ENCODE results near the gene DUS1L. TPM values are rescaled to one million over a fixed set of nuclear protein-coding genes. Genes with fewer than 3 reads are reported as not detected.

DUS1L gene
- total RNA-seq, 1 experiment from 2014 or later = 176 TPM

- ChIA-PET CTCF (no interaction called here), RAD21 (ENCODE audit: low non-redundant PET in 1 of 2, low total read pairs in 2 of 2, uncharacterized antibody in 2 of 2, unreplicated experiment in 2 of 2) (no interaction called here), POLR2A (no interaction called here)
- ATAC-seq (no peak), DNase-seq (ENCODE audit: low read depth, low spot score) (no peak)
- H3K27me3 ChIP-seq (ENCODE audit: insufficient read depth, low read length) = no peaks in the 10 kb centered on the region
- no peaks in the 10 kb centered on the region for H4K20me1 ChIP-seq (ENCODE audit: insufficient read depth)
- H3K79me2 ChIP-seq (ENCODE audit: insufficient read depth, low read length) = peaks cover 13% of the 10 kb centered on the region; the same call in 1 of the 2 replicates
- intact Hi-C loops (cut with micrococcal nuclease) = no loop called here
- no peak for TF ChIP-seq ZBTB33 (IDR thresholded peaks at IDR 0.05; ENCODE audit: extremely low read depth, insufficient replicate concordance, low read length)
- no peak for TF ChIP-seq ATF3 (IDR thresholded peaks at IDR 0.05)
- TF ChIP-seq ZFX (IDR thresholded peaks at IDR 0.05) = no peak
- no peak for TF ChIP-seq SIN3A (IDR thresholded peaks at IDR 0.05; ENCODE audit: low read depth)
- no peak for TF ChIP-seq TCF7L2 (IDR thresholded peaks at IDR 0.05; ENCODE audit: borderline replicate concordance, extremely low read depth, insufficient read depth, insufficient read length)
- TF ChIP-seq CEBPB (IDR thresholded peaks at IDR 0.05; ENCODE audit: low read depth) = no peak
- TF ChIP-seq CBX3 (IDR thresholded peaks at IDR 0.05; ENCODE audit: low read depth) = no peak
- no peak for TF ChIP-seq RAD21 (IDR thresholded peaks at IDR 0.05; ENCODE audit: low read depth)
- TF ChIP-seq MAX (IDR thresholded peaks at IDR 0.05) = no peak
- TF ChIP-seq ELF1 (IDR thresholded peaks at IDR 0.05; ENCODE audit: borderline replicate concordance, low read depth) = no peak
- no peak for TF ChIP-seq CTCF (IDR thresholded peaks at IDR 0.05 in 2 of 3, conservative IDR thresholded peaks at IDR 0.05 in 1 of 3; ENCODE audit: borderline replicate concordance in 1 of 3, insufficient read depth in 1 of 3, low read depth in 2 of 3, low read length in 2 of 3)
- TF ChIP-seq YY1 (IDR thresholded peaks at IDR 0.05; ENCODE audit: extremely low read depth, insufficient replicate concordance, low read depth, low read length) = no peak
- TF ChIP-seq EZH2 (IDR thresholded peaks at IDR 0.05) = no peak
- no peak for TF ChIP-seq SP1 (IDR thresholded peaks at IDR 0.05; ENCODE audit: low read depth)
- TF ChIP-seq POLR2AphosphoS5 (IDR thresholded peaks at IDR 0.05; ENCODE audit: low read depth, low read length) = no peak
- TF ChIP-seq EGR1 (IDR thresholded peaks at IDR 0.05; ENCODE audit: low read depth) = no peak
- no peak for TF ChIP-seq POLR2A (IDR thresholded peaks at IDR 0.05; ENCODE audit: borderline replicate concordance, extremely low read depth, insufficient read depth, insufficient read length)
- TF ChIP-seq SRF (IDR thresholded peaks at IDR 0.05; ENCODE audit: low read depth) = no peak
- no peak for TF ChIP-seq FOSL1 (IDR thresholded peaks at IDR 0.05; ENCODE audit: low read depth)
- no peak for TF ChIP-seq EZH2phosphoT487 (IDR thresholded peaks at IDR 0.05; ENCODE audit: borderline replicate concordance)
- H3K4me1 ChIP-seq (ENCODE audit: control insufficient read depth in 1 of 2, insufficient read depth in 2 of 2, low read length in 2 of 2) = peaks cover 6 to 10% of the 10 kb centered on the region in 2 experiments; a peak in 3 of 4 replicates
- H3K4me2 ChIP-seq (ENCODE audit: low read length) = no peak overlapping the region
- no peaks in the 10 kb centered on the region for H3K9me3 ChIP-seq (ENCODE audit: control insufficient read depth in 1 of 2, insufficient read depth in 1 of 2, low read depth in 1 of 2, low read length in 2 of 2)
- no peak overlapping the region for H3K4me3 ChIP-seq (replicated peaks in 1 of 2; ENCODE audit: low read depth in 1 of 2, low read length in 2 of 2)
- H3K27ac ChIP-seq (ENCODE audit: low read depth, low read length) = no peak overlapping the region
- no peak overlapping the region for H2AFZ ChIP-seq (ENCODE audit: low read depth, low read length, poor library complexity, severe bottlenecking)
- H3K9me2 ChIP-seq (ENCODE audit: insufficient read depth) = no peaks in the 10 kb centered on the region
- BruUV-seq (replicated peaks) = no TSS peak
- no peak overlapping the region for H3K9ac ChIP-seq (ENCODE audit: low read length)
- H3K36me3 ChIP-seq (ENCODE audit: control insufficient read depth in 1 of 2, insufficient read depth in 2 of 2, low read length in 2 of 2) = peaks cover 7 to 19% of the 10 kb centered on the region in 2 experiments; a peak in 2 of 4 replicates
Measured at GRCh38 chr17:82045936-82046484, 19.6 kb downstream of the DUS1L start.
